ENCODE results near the gene SLC25A51. TPM values are rescaled to one million over a fixed set of nuclear protein-coding genes. Genes with fewer than 3 reads are reported as not detected.
"Not testable (repeated sequence)": the region's sequence is repeated elsewhere in the genome, so short reads cannot be mapped to it uniquely, and the experiment has no call there.

The SLC25A51 gene
- total RNA-seq, 3 donors from 2014 or later = 22.5 to 43.7 (median 30.8) TPM

DNA sequence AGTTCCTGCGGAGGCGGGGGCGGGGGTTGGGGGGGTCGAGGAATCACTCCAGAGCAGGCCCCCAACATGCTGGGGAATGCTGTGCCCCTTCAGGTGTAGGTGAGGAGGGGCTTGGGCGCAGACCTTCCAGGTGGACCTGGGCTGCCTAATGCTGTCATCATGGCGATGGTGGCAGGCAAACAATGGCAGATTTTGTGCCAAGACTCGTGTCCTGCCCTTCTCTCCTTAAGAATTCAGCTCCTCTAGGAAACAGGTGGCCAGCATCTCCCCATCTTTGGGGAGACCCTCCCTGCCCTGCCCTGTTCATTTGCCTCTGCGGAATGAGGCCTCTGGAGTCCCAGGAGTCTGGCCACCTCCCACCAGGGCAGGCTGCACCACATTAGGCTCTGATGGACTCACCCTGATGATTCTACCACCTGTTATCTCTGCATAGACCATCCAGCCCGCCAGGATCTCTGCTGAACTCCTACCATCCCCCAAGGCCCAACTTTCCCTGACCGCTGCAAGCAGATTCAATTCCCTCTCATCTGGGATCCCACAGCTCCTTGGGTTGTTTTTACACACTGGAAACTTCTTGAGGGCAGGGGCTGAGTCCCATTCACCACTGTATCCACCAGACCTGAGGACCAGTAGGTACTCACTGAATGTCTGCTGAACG, 10.9 kb upstream of the SLC25A51 start:
- Histone ChIP-seq H3K27ac (peak overlapping the region in 1 of 2 donors; percentile 2), H3K4me3 (no peak overlapping the region), H3K27me3 (no peaks in the 10 kb centered on the region), H3K4me1 (no peaks in the 10 kb centered on the region), H3K36me3 (no peaks in the 10 kb centered on the region), H3K9me3 (no peaks in the 10 kb centered on the region)
- TF ChIP-seq, protein P1, sequence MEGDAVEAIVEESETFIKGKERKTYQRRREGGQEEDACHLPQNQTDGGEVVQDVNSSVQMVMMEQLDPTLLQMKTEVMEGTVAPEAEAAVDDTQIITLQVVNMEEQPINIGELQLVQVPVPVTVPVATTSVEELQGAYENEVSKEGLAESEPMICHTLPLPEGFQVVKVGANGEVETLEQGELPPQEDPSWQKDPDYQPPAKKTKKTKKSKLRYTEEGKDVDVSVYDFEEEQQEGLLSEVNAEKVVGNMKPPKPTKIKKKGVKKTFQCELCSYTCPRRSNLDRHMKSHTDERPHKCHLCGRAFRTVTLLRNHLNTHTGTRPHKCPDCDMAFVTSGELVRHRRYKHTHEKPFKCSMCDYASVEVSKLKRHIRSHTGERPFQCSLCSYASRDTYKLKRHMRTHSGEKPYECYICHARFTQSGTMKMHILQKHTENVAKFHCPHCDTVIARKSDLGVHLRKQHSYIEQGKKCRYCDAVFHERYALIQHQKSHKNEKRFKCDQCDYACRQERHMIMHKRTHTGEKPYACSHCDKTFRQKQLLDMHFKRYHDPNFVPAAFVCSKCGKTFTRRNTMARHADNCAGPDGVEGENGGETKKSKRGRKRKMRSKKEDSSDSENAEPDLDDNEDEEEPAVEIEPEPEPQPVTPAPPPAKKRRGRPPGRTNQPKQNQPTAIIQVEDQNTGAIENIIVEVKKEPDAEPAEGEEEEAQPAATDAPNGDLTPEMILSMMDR (IDR thresholded peaks at IDR 0.05) = no peak
- no peak for TF ChIP-seq POLR2A (IDR thresholded peaks at IDR 0.05)
- TF ChIP-seq POLR2AphosphoS5 (IDR thresholded peaks at IDR 0.05) = no peak
- no peak for DNase-seq (ENCODE audit: low spot score in 2 of 2)
- intact Hi-C loops (cut with DNase I; ENCODE audit: low total_unique reads) = loop anchor here (2.0 to 10.0 kb wide), 2 partner anchors 92 to 170 kb away; no protein-coding TSS in a partner anchor

GRCh38 chr9:37914154-37914551, 10.2 kb upstream of the SLC25A51 start:
- TF ChIP-seq POLR2AphosphoS5 (IDR thresholded peaks at IDR 0.05) = no peak
- TF ChIP-seq, protein P1 (IDR thresholded peaks at IDR 0.05) = no peak
- no peak for TF ChIP-seq POLR2A (IDR thresholded peaks at IDR 0.05)
- no peaks in the 10 kb centered on the region for H3K27me3 ChIP-seq
- H3K36me3 ChIP-seq = no peaks in the 10 kb centered on the region
- intact Hi-C loops (cut with DNase I; ENCODE audit: low total_unique reads) = loop anchor here (2.0 to 10.0 kb wide), 2 partner anchors 93 to 171 kb away; no protein-coding TSS in a partner anchor
- DNase-seq (ENCODE audit: low spot score in 2 of 2) = no peak
- H3K4me3 ChIP-seq = no peak overlapping the region
- H3K27ac ChIP-seq = peak overlapping the region in 1 of 2 donors; percentile 2
- no peaks in the 10 kb centered on the region for H3K4me1 ChIP-seq
- no peaks in the 10 kb centered on the region for H3K9me3 ChIP-seq

- Histone ChIP-seq H3K36me3 (no peaks in the 10 kb centered on the region), H3K9me3 (no peaks in the 10 kb centered on the region), H3K27ac (peak overlapping the region in 1 of 2 donors; percentile 2)
These were observed 9.7 kb upstream of the SLC25A51 start for GRCh38 chr9:37913480-37914153.

DNA sequence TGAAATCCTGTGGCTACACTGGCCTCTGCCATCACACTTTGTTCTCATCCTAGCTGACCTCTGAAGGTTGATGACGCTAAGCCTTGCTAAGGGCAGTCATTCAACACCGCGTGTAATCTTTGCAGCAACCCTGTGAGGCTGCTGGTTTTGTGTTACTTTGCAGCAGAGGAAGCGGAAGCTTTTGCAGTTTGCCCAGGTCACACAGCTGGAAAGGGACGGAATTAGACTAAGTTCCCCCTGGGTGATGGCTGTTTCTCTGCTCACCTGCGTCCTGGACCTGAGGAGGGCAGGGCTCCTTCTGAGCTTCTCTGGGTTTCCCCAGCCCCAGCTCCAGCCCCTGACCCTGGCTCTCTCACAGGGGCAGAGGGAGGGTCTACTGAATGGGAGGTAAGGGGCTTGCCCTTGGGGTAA, 7.3 kb upstream of the SLC25A51 start:
- no peaks in the 10 kb centered on the region for H3K9me3 ChIP-seq
- no peak overlapping the region for H3K27ac ChIP-seq
- no peaks in the 10 kb centered on the region for H3K4me1 ChIP-seq
- no peak for DNase-seq (ENCODE audit: low spot score in 2 of 2)
- TF ChIP-seq POLR2AphosphoS5 (IDR thresholded peaks at IDR 0.05) = no peak
- TF ChIP-seq POLR2A (IDR thresholded peaks at IDR 0.05) = no peak
- TF ChIP-seq, protein P1 (IDR thresholded peaks at IDR 0.05) = no peak
- no peak overlapping the region for H3K4me3 ChIP-seq
- intact Hi-C loops (cut with DNase I; ENCODE audit: low total_unique reads) = loop anchor here (10.0 kb wide), 1 partner anchor 174 kb away; no protein-coding TSS in a partner anchor
- H3K36me3 ChIP-seq = no peaks in the 10 kb centered on the region
- no peaks in the 10 kb centered on the region for H3K27me3 ChIP-seq

More at GRCh38 chr9:37913480-37914153, 9.7 kb upstream of the SLC25A51 start:
- peak; percentile 71 to 83 for DNase-seq (ENCODE audit: low spot score in 2 of 2)
- TF ChIP-seq POLR2A (IDR thresholded peaks at IDR 0.05) = no peak
- TF ChIP-seq POLR2AphosphoS5 (IDR thresholded peaks at IDR 0.05) = peak in 2 of 3 donors; percentile 33 to 56
- TF ChIP-seq, protein P1 (IDR thresholded peaks at IDR 0.05) = peak; percentile 93 to 97 (median 96)
- Histone ChIP-seq H3K27me3 (no peaks in the 10 kb centered on the region), H3K4me3 (no peak overlapping the region), H3K4me1 (no peaks in the 10 kb centered on the region)
- intact Hi-C loops (cut with DNase I; ENCODE audit: low total_unique reads) = loop anchor here (2.0 to 10.0 kb wide), 2 partner anchors 93 to 171 kb away; no protein-coding TSS in a partner anchor

GRCh38 chr9:37910271-37910670, 6.3 kb upstream of the SLC25A51 start:
- Histone ChIP-seq H3K27ac (no peak overlapping the region), H3K4me1 (no peaks in the 10 kb centered on the region), H3K27me3 (no peaks in the 10 kb centered on the region), H3K36me3 (no peaks in the 10 kb centered on the region), H3K4me3 (no peak overlapping the region), H3K9me3 (no peaks in the 10 kb centered on the region)
- TF ChIP-seq POLR2A (IDR thresholded peaks at IDR 0.05) (no peak), POLR2AphosphoS5 (IDR thresholded peaks at IDR 0.05) (no peak)
- TF ChIP-seq, protein P1 (IDR thresholded peaks at IDR 0.05) = no peak
- DNase-seq (ENCODE audit: low spot score in 2 of 2) = no peak
- intact Hi-C loops (cut with DNase I; ENCODE audit: low total_unique reads) = loop anchor here (10.0 kb wide), 1 partner anchor 175 kb away; no protein-coding TSS in a partner anchor

GRCh38 chr9:37909836-37910235, 5.9 kb upstream of the SLC25A51 start:
- intact Hi-C loops (cut with DNase I; ENCODE audit: low total_unique reads) = loop anchor here (10.0 kb wide), 1 partner anchor 175 kb away; no protein-coding TSS in a partner anchor

More at GRCh38 chr9:37909836-37910235, 5.9 kb upstream of the SLC25A51 start:
- H3K27me3 ChIP-seq; H3K9me3 ChIP-seq; H3K4me1 ChIP-seq; DNase-seq (ENCODE audit: low spot score in 2 of 2); H3K4me3 ChIP-seq; H3K36me3 ChIP-seq; H3K27ac ChIP-seq: not testable (repeated sequence)

Data from breast epithelium (tissue), 4 donors.